Measurements from ENCODE around the gene ATG10.

GRCh38 chr5:82298668-82299067 is 326.8 kb downstream of the ATG10 start:
- TF ChIP-seq CTCF (conservative IDR thresholded peaks at IDR 0.05; ENCODE audit: low read depth, low read length) = no peak
- TF ChIP-seq EZH2 (IDR thresholded peaks at IDR 0.05; ENCODE audit: low read length, unreplicated experiment) = no peak
